GM23338 (cell line): Measurements from ENCODE around the gene NEK6. TPM values are rescaled to one million over a fixed set of nuclear protein-coding genes. Genes with fewer than 3 reads are reported as not detected.

Experiments
- ATAC-seq: fragments of 200-7000 bp; cut with Tn5 transposase; 3 replicates; pipeline ENCODE4 v1.9.1; 2020
- DNase-seq: peaks from one replicate; pipeline ENCODE4 v3.0.0-alpha.2; 2015; ENCODE audit warnings: low spot score
- H2AFZ ChIP-seq: fragments of 200-600 bp; sonication (generic); 2 replicates; pipeline ENCODE4 v1.8.0; 2016; ENCODE audit warnings: antibody characterized with exemption, mild to moderate bottlenecking, moderate library complexity
- H3F3A ChIP-seq: fragments of 200-600 bp; sonication (generic); replicated peaks from 2 replicates; pipeline ENCODE4 v1.8.0; 2017; ENCODE audit warnings: antibody characterized with exemption, mixed run types, low read depth
- H3K27ac ChIP-seq: fragments of 200-600 bp; sonication (generic); 2 replicates; pipeline ENCODE4 v1.6.1; 2016; ENCODE audit warnings: low read depth
- H3K27me3 ChIP-seq: fragments of 200-600 bp; sonication (generic); 2 replicates; pipeline ENCODE4 v1.8.0; 2016; ENCODE audit warnings: mild to moderate bottlenecking, mixed run types, moderate library complexity; ENCODE audit not compliant: insufficient read depth
- H3K36me3 ChIP-seq: fragments of 200-600 bp; sonication (generic); 2 replicates; pipeline ENCODE4 v1.8.0; 2016; ENCODE audit warnings: mild to moderate bottlenecking; ENCODE audit not compliant: insufficient read depth
- H3K4me1 ChIP-seq: fragments of 200-600 bp; sonication (generic); 2 replicates; pipeline ENCODE4 v1.8.0; 2016; ENCODE audit warnings: mild to moderate bottlenecking, moderate library complexity; ENCODE audit not compliant: insufficient read depth
- H3K4me2 ChIP-seq: fragments of 200-600 bp; sonication (generic); 2 replicates; pipeline ENCODE4 v1.7.1; 2017; ENCODE audit warnings: mixed run types
- H3K4me3 ChIP-seq: fragments of 200-600 bp; sonication (generic); 2 replicates; pipeline ENCODE4 v1.6.1; 2016; ENCODE audit warnings: mixed run types
- H3K79me2 ChIP-seq: fragments of 200-600 bp; sonication (generic); replicated peaks from 2 replicates; pipeline ENCODE4 v1.8.0; 2017; ENCODE audit warnings: mild to moderate bottlenecking; ENCODE audit not compliant: insufficient read depth
- H3K9me2 ChIP-seq: fragments of 200-600 bp; sonication (generic); 2 replicates; pipeline ENCODE4 v1.8.0; 2017; ENCODE audit not compliant: insufficient read depth
- H4K20me1 ChIP-seq: fragments of 200-600 bp; sonication (generic); replicated peaks from 2 replicates; pipeline ENCODE4 v1.8.0; 2017; ENCODE audit warnings: mild to moderate bottlenecking; ENCODE audit not compliant: insufficient read depth
- H3K27ac Mint-ChIP-seq: 2 replicates; pipeline ENCODE4 v1.8.0; 2020; ENCODE audit warnings: inconsistent platforms, mild to moderate bottlenecking, moderate library complexity, mixed read lengths
- H3K27me3 Mint-ChIP-seq: 3 replicates; pipeline ENCODE4 v1.8.0; 2022; ENCODE audit warnings: low read depth, mild to moderate bottlenecking, moderate library complexity, mixed read lengths, inconsistent platforms; ENCODE audit not compliant: insufficient read depth, poor library complexity
- H3K36me3 Mint-ChIP-seq: 3 replicates; pipeline ENCODE4 v1.8.0; 2021; ENCODE audit warnings: low read depth, mild to moderate bottlenecking, inconsistent platforms, moderate library complexity, mixed read lengths
- H3K4me1 Mint-ChIP-seq: 3 replicates; pipeline ENCODE4 v1.8.0; 2020; ENCODE audit warnings: mild to moderate bottlenecking, inconsistent platforms, mixed read lengths
- H3K4me3 Mint-ChIP-seq: 3 replicates; pipeline ENCODE4 v1.8.0; 2021; ENCODE audit warnings: moderate library complexity, mild to moderate bottlenecking, inconsistent platforms, mixed read lengths
- H3K9me3 Mint-ChIP-seq: 3 replicates; pipeline ENCODE4 v1.8.0; 2020; ENCODE audit warnings: moderate library complexity, mild to moderate bottlenecking, inconsistent platforms, mixed read lengths
- CREB1 ChIP-seq: fragments of 250-450 bp; sonication (Bioruptor Pico); IDR thresholded peaks from 2 replicates; pipeline ENCODE4 v1.5.0; 2020; ENCODE audit warnings: low read depth, mild to moderate bottlenecking, moderate library complexity
- CTCF ChIP-seq, 2 experiments: fragments of 200-600 bp in 1 of 2; sonication (generic) in 1 of 2; conservative IDR thresholded peaks; 2 replicates each; pipeline versions ENCODE4 v1.5.1 to v1.6.1; 2016 to 2017; ENCODE audit warnings: antibody characterized with exemption in 2 of 2, low read depth in 2 of 2, mild to moderate bottlenecking in 2 of 2, moderate library complexity in 1 of 2
- ETS1 ChIP-seq: IDR thresholded peaks from 2 replicates; pipeline ENCODE4 v1.6.1; 2016; ENCODE audit warnings: antibody characterized with exemption
- EZH2 ChIP-seq: fragments of 200-600 bp; sonication (generic); IDR thresholded peaks from one replicate; pipeline ENCODE4 v1.8.0; 2017; ENCODE audit warnings: antibody characterized with exemption, mild to moderate bottlenecking, low read depth; ENCODE audit not compliant: unreplicated experiment
- EZH2phosphoT487 ChIP-seq: fragments of 200-600 bp; sonication (generic); IDR thresholded peaks from one replicate; pipeline ENCODE4 v1.8.1; 2018; ENCODE audit warnings: antibody characterized with exemption; ENCODE audit not compliant: unreplicated experiment
- JUNB ChIP-seq: IDR thresholded peaks from one replicate; pipeline ENCODE4 v1.6.1; 2016; ENCODE audit warnings: antibody characterized with exemption; ENCODE audit not compliant: unreplicated experiment
- POLR2AphosphoS5 ChIP-seq: IDR thresholded peaks from 2 replicates; pipeline ENCODE4 v1.6.1; 2016; ENCODE audit warnings: antibody characterized with exemption, low read depth
- STAT1 ChIP-seq: IDR thresholded peaks from one replicate; pipeline ENCODE4 v1.6.1; 2016; ENCODE audit warnings: antibody characterized with exemption; ENCODE audit not compliant: unreplicated experiment
- ZNF114 ChIP-seq: fragments of 250-450 bp; sonication (Bioruptor Pico); IDR thresholded peaks from 2 replicates; pipeline ENCODE4 v1.5.0; 2020; ENCODE audit warnings: mild to moderate bottlenecking, moderate library complexity
- ZNF331 ChIP-seq: fragments of 250-450 bp; sonication (Bioruptor Pico); IDR thresholded peaks from 2 replicates; pipeline ENCODE4 v1.5.0; 2020; ENCODE audit warnings: low read depth, mild to moderate bottlenecking, moderate library complexity
- ZNF462 ChIP-seq: fragments of 250-450 bp; sonication (Bioruptor Pico); IDR thresholded peaks from 2 replicates; pipeline ENCODE4 v1.5.0; 2020; ENCODE audit warnings: mild to moderate bottlenecking, moderate library complexity
- polyA plus RNA-seq: library from polyadenylated mRNA; unstranded; fragments of >200 nt; fragmentation: Nextera tagmentation; extraction: Ambion mirVana; gene quantifications from 2 replicates; pipeline ENCODE4 v1.2.1, GENCODE V29; 2016
- total RNA-seq: library from RNA; depleted of rRNA; stranded (reverse); fragments of >200 nt; shearing (Covaris generic); gene quantifications from 2 replicates; pipeline ENCODE4 v1.2.3, GENCODE V29; 2014

Gene NEK6
- total and polyA plus RNA-seq, 2 experiments from 2014 or later, result 8.1 to 11.2 TPM

GRCh38 chr9:124209774-124210173 is 48.0 kb upstream of the NEK6 start:
- Histone ChIP-seq H3K4me3 (no peak overlapping the region), H3K36me3 (no peaks in the 10 kb centered on the region), H3K4me2 (no peak overlapping the region), H3K27ac (no peak overlapping the region), H3K79me2 (no peaks in the 10 kb centered on the region), H4K20me1 (no peaks in the 10 kb centered on the region), H3K9me2 (no peaks in the 10 kb centered on the region), H3F3A (no peaks in the 10 kb centered on the region), H2AFZ (peak overlapping the region; percentile 76; the same call in 1 of the 2 replicates), H3K27me3 (no peaks in the 10 kb centered on the region), H3K4me1 (no peaks in the 10 kb centered on the region; the same call in 1 of the 2 replicates)
- Mint-ChIP-seq H3K4me3 (no peak overlapping the region), H3K36me3 (no peaks in the 10 kb centered on the region), H3K9me3 (peaks cover 3% of the 10 kb centered on the region; the same call in 2 of the 3 replicates), H3K4me1 (peaks cover 4% of the 10 kb centered on the region; the same call in 2 of the 3 replicates), H3K27me3 (peaks cover 2% of the 10 kb centered on the region), H3K27ac (no peak overlapping the region)
- no peak for TF ChIP-seq JUNB
- no peak for TF ChIP-seq POLR2AphosphoS5
- no peak for TF ChIP-seq EZH2phosphoT487
- ATAC-seq (no peak), DNase-seq (no peak)

GRCh38 chr9:124210697-124211096 is 47.1 kb upstream of the NEK6 start:
- Mint-ChIP-seq H3K4me1 (peaks cover 4% of the 10 kb centered on the region; the same call in 2 of the 3 replicates), H3K36me3 (no peaks in the 10 kb centered on the region), H3K27me3 (peaks cover 4% of the 10 kb centered on the region), H3K9me3 (no peaks in the 10 kb centered on the region), H3K4me3 (no peak overlapping the region), H3K27ac (no peak overlapping the region)
- H3K27me3 ChIP-seq, result no peaks in the 10 kb centered on the region
- no peak for DNase-seq
- H3K4me3 ChIP-seq, result no peak overlapping the region
- H4K20me1 ChIP-seq, result no peaks in the 10 kb centered on the region
- no peak for ATAC-seq
- no peaks in the 10 kb centered on the region for H3K9me2 ChIP-seq
- H3K27ac ChIP-seq, result no peak overlapping the region
- H3K4me2 ChIP-seq, result no peak overlapping the region
- no peaks in the 10 kb centered on the region for H3K79me2 ChIP-seq
- no peaks in the 10 kb centered on the region; the same call in 1 of the 2 replicates for H3K4me1 ChIP-seq
- H3F3A ChIP-seq, result no peaks in the 10 kb centered on the region
- H2AFZ ChIP-seq, result no peak overlapping the region
- H3K36me3 ChIP-seq, result no peaks in the 10 kb centered on the region
- TF ChIP-seq EZH2phosphoT487, result no peak
- no peak for TF ChIP-seq JUNB
- TF ChIP-seq ZNF331, result no peak
- no peak for TF ChIP-seq STAT1
- no peak for TF ChIP-seq CREB1
- TF ChIP-seq ETS1, result no peak
- no peak for TF ChIP-seq ZNF114
- TF ChIP-seq POLR2AphosphoS5, result no peak
- TF ChIP-seq ZNF462, result no peak
- no peak for TF ChIP-seq EZH2
- TF ChIP-seq CTCF (conservative IDR thresholded peaks at IDR 0.05; ENCODE audit: low read depth in 2 of 2), result no peak
